NCI-H1417 treated with DMSO at 0.1 percent for 48 hours (cell line): ENCODE results near the gene CLCNKB.
"Not testable (repeated sequence)": the region's sequence is repeated elsewhere in the genome, so short reads cannot be mapped to it uniquely, and the experiment has no call there.

Experiments used
- DNase-seq: peaks from one replicate; lab custom pipeline; 2025; lab: John Stamatoyannopoulos, UW

Gene CLCNKB

DNA sequence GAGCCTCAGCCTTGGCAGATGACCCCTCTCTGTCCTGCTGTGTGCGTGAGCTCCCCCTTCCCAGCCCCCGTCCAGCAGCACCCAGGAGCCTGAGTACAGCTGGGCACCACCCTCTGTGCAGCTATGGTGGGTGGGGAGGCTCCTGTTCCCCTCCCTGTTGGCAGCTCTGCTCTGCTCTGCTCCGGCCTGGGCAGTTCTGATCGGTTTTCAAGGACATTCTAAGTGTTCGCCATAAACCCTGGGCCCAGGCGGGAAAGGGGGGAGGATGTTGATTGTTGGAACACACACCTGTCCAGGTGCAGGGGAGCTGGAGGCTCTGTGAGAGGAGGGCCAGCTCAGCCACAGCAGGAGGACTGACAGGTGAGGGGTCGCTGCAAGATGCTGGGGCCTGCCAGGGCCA, at the start of gene CLCNKB:
CLCNKB (plus strand) TSS at position 262 of the 400 bp plus-strand sequence. CDS start 711 bp downstream, outside the sequence.
- no peak for DNase-seq

DNA sequence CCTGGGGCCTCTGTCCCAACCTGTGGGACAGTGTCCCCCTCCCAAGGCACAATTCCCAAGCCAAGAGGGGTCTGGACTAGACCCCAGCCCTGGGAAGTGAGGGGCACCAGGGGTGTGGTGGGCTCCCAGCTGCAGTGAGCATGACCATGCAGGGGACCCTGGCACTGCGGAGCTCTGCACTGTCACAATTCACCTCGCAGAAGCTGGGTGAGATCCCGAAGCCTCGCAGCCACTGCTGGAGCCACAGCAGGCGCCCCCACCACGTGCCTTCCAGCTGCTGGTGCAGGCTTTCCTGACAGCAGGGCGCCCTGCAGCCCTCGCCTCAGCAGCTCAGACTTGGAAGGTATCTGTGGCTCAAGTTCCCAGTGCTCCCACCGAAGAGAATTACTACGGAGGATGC, 49.5 kb upstream of the CLCNKB start:
- DNase-seq: no peak

DNA sequence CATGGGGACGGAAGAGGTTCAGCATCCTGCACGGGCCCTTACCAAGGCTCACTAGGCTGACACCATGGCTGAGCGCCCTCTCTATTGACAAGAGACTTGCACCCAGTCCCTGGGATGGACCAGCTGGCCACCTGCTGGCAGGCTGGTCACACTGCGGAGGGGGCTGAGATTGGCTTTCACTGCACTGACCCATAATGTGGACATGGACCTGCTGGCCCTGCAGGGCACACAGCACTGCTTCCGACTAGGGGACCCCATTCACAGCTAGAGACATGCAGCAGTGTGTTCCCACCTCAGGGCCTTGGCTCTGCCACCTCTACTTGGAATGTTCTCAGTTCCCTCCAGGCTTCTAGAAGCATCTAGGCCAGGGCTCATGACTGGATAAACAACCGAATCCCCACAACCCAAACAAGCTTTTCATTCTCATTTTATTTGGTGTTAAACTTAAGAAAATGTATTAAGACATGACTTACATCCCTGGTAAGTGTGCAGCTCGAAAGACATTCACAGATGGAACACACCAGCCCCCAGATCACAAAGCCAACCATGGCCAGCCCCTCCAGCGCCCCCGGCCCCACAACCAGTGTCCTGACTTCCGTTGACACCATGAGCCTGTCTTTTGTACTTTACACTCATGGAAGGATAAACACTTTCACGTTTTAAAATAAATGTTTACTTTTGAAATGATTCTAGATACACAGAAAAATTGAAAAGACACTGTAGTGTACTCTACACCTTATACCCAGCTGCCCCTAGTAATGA, 48.8 kb upstream of the CLCNKB start:
- no peak for DNase-seq

DNA sequence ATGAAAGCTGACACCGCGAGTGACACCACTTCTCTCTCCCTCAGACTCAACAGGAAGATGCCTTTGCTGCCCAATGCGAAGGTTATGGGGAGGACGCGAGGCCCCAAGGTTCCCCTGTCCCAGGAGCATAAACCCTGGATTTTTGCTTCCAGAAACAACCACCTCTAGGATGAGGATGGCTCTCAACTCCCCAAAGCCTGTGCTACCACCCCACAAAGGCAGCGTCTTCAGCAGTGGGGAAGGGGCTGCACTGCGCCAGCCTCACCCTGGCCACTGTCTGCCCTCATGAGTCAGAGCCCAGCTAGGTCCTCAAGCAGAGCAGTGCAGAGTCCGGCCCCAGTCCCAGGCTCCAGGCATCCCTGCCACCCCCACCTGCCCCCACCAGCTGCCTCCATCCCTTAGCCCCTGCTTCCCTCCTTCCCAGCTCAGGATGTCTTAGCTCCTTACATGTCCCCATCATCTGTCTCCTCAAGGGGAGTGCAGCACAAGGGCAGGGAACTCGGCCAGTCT, 46.5 kb upstream of the CLCNKB start:
- DNase-seq: no peak

DNA sequence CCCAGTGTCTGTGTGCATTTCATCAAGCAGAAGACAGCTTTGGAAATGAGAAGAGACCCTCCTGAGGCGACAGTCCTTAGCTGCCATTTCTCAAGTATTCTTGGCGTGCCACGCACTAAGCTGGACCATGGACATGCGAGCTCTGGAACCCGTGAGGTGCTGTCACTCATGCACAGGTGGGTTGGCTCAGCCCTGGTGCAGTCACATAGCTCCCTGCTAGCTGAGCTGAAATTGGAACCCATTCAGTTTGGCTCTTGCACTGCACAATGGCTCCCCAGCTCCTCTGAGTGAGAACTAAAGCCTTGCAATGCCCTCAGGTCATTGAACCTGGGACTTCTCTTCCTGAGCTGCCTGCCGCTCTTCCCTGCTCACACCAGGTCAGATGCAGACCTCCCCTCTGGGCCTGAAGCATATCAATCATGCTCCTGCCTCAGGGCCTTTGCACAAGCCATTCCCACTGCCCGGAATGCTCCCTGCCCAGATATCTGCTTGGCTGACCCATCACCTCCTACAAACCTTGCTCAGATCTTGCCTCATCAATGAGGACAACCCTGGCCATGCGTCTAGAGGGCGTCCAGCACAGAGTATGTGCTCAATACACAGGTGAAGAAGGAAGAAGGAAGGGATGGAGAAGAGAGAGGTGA, 45.8 kb upstream of the CLCNKB start:
- DNase-seq: no peak

DNA sequence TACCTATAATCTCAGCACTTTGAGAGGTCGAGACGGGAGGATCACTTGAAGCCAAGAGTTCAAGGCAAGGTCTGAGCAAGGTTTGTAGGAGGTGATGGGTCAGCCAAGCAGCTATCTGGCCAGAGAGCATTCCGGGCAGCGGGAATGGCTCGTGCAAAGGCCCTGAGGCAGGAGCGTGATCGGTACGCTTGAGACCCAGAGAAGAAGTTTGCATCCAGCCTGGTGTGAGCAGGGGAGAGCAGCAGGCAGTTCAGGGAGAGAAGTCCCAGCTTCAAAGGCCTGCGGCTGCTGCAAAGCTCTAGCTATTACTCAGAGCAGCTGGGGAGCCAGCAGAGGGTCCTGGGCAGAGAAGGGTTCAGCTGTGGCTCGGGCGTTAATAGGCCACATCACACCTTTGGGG, 44.7 kb upstream of the CLCNKB start:
- no peak for DNase-seq

DNA sequence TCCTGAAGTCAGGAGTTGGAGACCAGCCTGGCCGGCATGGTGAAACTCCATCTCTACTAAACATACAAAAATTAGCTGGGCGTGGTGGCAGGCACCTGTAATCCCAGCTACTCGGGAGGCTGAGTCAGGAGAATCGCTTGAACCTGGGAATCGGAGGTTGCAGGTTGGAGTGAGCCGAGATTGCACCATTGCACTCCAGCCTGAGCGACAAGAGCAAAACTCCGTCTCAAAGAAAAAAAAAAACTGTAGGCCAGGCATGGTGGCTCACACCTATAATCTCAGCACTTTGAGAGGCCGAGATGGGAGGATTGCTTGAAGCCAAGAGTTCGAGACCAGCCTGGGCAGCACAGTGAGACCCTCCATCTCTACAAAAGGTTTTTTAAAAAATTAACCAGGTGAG, 42.3 kb upstream of the CLCNKB start:
- DNase-seq: not testable (repeated sequence)

DNA sequence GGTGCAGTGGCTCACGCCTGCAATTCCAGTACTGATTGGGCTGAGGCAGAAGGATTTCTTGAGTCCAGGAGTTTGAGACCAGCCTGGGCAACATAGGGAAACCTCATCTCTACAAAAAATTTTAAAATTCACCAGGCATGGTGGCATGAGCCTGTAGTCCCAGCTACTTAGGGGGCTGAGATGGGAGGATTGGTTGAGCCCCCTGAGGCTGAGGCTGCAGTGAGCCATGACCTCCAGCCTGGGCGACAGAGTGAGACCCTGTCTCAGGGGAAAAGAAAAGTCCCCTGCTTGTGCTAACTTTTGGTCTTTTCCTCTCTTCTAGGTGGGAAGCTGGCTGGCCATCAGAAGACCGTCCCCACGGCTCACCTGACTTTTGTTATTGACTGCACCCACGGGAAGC, 38.0 kb upstream of the CLCNKB start:
- DNase-seq: no peak

DNA sequence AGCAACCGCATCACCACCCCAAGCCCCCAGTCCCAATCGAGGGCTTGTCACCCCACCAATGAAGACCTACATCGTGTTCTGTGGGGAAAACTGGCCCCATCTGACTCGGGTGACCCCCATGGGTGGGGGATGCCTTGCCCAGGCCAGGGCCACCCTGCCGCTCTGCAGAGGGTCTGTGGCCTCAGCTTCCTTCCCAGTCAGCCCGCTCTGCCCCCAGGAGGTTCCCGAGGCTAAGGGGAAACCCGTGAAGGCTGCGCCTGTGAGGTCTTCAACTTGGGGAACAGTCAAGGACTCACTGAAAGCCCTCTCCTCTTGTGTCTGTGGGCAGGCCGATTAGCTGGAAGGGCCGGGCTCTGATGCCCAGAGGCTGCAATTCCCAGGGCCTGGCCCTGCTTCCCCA, 37.6 kb upstream of the CLCNKB start:
- no peak for DNase-seq

DNA sequence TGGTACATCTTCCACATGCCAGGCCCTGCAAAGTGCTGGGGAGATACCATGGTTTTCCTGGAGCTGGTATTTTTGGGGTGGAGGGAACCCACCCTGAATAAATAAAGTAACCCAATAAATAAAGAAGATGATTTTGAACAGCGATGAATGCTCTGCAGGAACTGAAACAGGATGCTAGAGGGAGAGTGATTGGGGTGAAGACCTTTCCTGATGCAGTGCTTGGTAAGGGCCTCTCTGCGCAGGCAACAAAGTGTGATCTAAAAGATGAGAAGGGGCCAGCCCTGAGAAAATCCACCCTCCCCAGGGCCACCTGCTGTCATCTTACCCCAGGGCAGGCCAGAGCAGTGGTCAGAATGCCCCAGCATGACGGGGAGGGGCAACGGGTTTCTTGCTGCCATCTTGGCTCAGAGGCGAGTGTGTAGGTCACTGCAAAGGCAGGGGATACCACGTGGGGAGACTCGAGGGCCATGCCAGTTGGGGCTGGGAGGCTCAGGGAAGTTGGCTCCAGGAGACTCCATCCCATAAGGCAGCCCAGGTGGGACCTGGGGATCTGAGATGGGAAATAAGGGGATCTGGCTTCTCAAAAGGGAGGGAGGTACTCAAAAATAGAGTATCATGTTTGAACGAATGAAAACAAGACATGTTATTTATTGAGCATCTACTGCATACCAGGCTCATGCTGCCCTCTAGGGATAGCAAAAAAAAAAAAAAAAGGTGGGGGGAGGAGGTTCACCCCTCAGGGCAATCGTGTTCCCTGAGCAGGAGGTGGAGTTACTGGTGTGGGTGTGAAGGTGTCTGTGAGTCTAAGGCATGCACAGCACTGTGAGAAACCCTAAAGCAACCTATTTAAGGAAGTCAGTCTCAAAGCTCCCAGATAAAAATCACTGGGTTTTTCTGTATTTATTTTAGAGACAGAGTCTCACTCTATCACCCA, 36.8 kb upstream of the CLCNKB start:
- no peak for DNase-seq

DNA sequence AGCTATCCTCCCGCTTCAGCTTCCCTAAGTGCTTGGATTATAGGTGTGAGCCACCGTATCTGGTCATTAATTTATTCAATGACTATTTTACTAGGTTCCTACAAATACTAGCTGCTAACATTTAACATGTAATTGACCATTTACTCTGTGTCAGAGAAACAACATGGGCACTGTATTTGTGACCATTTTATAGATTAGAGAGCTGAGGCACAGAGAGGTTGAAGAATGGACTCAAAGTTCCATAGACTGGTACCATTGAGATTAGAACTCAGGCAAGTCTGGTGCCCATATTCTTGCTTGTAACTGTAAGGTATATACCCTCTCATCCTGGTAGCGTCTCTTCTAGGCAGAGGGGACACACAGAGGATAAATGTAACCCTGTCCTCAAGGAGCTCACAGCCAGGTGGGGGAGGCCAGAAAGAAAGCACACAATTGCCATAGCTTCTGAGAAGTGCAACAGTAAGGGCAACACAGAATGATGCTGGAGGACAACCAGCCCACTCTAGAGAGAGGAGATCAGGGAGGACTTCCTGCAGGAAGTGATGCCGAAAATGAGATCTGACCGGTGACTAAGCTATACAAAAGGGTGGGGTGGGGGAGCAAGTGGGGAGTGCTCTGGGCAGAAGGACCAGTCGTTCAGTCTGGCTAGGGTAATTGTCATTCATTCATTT, 35.8 kb upstream of the CLCNKB start:
- DNase-seq: no peak

DNA sequence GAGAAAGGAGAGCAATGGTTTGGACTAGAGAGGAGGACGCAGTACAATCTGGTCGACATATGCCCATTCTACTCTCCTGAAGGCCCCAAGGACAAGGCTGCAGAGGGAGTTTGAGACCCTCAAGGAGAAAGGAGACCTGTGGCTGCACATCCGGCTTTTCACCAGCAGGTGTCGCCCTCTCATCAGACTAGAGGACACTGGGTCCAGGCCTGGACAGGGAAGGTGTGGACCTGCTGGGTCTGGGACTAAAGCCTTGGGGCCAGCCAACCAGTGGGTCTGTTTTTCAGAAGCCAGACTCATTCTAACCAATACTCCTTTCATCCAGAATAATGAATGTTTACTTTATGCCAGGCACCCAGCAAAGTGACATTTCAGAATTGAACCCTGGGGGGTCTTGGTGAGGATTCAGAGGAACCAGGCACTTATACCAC, 34.5 kb upstream of the CLCNKB start:
- no peak for DNase-seq

DNA sequence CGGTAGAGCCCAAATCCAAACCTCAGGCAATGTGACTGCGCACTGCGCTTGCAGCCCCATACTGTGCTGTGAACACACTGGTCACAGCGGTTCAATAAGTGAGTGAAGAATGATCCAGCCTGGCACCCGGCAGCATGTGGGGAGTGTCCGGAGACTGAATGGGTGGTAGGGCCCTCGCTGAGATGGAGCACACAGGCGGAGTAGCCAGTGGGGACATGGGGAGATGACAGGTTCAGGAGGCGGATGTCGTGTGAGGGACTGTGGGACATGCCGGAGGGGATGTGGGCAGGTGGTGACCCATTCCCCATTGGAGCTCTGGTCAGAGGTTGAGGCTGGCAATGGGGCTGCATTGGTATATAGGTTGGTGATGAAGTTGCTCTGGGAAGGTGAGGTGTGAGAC, 33.9 kb upstream of the CLCNKB start:
- DNase-seq: no peak

DNA sequence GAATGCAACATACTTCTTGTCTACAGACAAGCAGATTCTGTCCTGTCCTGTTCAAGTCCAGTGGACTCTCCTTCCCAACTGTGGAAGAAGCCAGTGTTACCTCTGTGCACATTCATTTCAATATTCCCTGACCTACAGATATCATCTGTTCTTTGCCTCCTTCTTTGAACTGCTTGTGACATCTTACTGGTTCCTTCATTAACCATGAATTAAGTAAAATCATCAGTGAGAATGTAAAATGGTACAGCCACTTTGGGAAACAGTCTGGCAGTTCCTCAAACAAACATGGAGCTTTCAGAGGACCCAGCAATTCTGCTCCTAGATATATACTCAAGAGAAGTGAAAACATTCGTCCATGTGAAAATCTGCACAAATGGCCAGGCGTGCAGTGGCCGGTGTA, 32.7 kb upstream of the CLCNKB start:
- no peak for DNase-seq

DNA sequence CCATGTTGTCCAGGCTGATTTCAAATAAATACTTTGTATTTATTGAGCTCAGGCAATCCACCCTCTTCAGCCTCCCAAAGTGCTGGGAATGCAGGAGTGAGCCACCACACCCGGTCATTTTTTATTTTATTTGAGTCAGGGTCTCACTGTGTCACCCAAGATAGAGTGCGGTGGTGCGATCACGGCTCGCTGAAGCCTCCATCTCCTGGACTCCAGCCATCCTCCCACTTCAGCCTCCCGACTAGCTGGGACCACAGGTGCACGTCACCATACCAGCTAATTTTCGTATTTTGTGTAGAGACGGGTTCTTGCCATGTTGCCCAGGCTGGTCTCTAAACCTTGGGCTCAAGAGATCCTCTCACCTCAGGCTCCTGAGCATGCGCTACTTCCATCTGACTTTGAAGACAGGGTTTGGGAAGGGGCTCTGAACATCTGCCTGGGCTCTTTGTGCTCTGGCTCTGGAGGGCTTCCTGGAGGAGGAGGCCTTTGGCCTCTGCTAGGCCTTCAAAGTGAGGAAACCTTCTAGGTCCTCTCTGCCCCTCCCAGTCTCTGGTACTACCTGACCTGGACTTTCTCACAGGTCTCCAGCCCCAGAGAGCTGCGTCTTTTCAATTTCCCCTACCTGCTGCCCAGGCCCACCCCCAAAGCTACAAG, 31.5 kb upstream of the CLCNKB start:
- no peak for DNase-seq

DNA sequence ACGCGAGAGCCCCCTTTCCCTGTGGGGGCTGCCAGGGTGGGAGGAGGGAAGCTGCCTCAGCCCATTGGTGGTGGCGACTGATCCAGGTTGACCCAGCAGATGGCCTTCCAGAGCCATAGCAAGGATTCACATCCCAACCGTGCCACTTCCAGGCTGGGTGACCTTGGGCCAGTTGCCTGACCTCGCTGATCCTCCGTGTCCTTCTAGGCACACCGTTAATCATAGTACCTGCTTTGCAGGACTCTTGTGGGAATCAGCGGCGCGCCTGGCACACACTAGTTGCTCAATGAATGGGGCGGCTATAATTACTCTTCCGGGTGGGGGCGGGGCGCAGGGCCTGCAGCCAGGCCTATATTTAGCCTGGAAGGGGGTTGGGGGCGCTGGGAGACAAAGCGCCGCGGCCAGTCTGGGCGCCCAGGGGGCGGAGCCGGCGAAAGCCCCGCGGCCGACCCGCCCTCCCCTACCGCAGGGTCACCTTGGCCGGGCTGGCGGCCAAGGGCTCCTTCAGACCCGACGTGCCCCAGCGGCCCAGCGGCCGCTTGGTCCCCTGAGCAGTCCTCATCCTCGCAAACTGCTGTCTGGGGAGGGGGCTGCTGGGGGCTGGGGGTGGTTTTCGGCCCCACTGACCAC, 30.9 kb upstream of the CLCNKB start:
- DNase-seq: no peak

DNA sequence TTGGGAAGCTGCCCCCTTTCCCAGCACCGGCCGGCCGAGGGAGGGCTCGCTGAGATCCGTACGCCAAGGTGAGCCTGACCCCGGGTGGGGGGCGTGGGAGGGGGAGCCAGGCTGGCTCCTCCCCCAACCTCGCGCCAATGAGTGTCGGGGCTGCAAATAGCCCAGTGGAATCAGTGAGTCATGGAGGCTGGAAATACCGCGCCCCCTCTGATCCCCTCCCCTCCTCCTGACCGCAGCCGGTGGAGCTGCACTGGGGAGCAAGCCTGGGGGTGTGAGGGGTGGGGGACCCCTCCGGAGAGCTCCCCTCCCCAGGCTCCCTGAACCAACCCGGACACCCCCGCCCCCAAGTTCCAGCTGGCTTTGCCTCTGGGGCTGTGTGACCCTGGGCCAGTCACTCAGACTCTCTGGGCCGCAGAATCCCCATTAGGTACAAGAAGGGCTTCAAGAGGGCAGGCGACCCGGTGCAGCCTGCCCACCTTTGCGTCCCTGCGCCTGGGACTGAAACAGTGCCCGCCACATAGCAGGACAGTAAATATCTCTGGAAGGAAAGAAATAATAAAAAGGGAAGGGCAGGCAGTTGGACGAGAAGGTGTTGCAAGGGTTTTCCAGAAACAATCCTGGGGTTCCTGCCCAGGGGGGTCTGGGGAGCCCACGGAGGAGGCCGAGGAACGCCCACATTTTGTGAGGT, 30.2 kb upstream of the CLCNKB start:
- DNase-seq: no peak

DNA sequence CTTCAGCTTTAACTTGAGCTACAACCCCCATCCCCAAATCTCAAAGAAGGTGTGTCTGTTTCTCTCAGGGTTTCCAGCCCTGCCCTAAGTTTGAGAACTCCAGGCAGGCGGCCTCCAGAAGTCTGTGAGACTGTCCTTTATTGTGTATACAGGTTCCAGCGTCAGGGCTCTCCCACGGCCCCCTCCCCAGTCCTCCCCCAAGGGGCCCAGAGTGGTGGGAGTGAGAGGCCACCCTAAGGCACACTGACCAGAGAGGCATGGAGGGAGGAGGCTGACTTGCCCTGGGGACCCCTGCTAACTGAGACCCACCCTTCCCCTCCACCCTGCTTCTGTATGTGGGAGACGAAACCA, 29.7 kb upstream of the CLCNKB start:
- no peak for DNase-seq

DNA sequence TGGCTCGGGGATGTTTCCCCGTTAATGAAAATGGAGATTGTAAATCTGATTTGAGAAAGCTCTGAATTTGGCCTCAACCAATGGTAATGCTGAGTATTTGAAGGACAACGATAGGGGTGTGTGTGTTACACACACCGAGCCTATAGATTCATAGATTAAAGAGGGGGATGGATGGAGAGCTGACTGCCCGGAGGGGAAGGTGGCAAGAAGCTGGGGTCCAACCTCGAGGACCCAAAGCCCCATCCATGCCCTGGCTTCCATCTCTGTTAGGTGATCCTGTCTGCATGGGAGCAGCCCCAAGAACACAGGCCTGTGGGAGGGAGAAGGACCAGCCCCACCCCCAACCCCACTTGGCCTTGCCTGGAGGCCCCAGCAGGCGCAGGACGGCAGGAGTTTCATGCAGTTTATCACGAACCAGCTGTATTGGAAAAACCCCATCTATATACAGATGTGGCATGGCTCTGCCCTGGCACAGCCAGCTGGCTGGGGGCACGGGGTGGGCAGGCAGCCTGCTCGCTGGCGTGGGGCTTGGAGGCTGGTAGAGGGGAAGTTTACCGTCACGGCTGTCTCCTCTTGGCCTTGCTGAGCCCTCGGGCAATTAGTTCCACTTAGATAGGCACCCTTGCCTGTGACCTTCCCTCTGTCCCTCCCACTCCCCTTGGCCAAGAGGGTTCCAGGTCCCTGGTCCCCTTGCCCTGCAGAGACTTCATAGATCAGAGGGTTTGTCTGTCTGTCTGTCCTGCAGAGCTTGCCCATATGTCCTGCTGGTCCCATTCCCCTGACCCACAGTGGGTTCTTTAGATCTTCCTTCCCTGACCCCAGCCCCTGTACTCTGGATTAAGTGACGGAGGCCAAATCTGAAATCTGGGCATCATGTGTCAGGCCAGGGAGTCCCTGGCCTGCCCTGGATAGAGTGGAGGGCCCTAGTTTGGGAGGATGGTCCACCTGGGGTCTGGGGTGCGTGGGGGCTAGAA, 28.8 kb upstream of the CLCNKB start:
- no peak for DNase-seq
